IMR-90 (cell line): ENCODE data around the gene CACNA2D4. TPM values are rescaled to one million over a fixed set of nuclear protein-coding genes. Genes with fewer than 3 reads are reported as not detected.

ENCODE experiments used
- ATAC-seq: fragments of 200-7000 bp; cut with Tn5 transposase; 2 replicates; pipeline ENCODE4 v1.9.1; 2020; ENCODE audit warnings: low read depth, mild to moderate bottlenecking, moderate library complexity
- BruUV-seq: library from RNA; stranded (reverse); fragments of 400-500 nt; replicated peaks from 2 replicates; lab custom pipeline; 2021; lab: Mats Ljungman, UMichigan
- CTCF ChIA-PET: fragments of 300-600 bp; formaldehyde crosslinking; extraction: SDS; loops from one replicate; lab custom pipeline; 2021; ENCODE audit warnings: antibody characterized with exemption; lab: Yijun Ruan, JAX
- POLR2A ChIA-PET: fragments of 300-600 bp; sonication (Branson Sonifier 250); formaldehyde crosslinking; loops from one replicate; lab custom pipeline; 2022; ENCODE audit warnings: antibody characterized with exemption; ENCODE audit not compliant: unreplicated experiment; lab: Charles Lee
- DNase-seq: peaks from one replicate; pipeline ENCODE4 v3.0.0; 2013
- H2AFZ ChIP-seq: replicated peaks from 2 replicates; pipeline ENCODE3; 2013; ENCODE audit warnings: low read length, mild to moderate bottlenecking; ENCODE audit not compliant: poor library complexity
- H2AK5ac ChIP-seq: 2 replicates; pipeline ENCODE4 v1.6.1; 2013; ENCODE audit warnings: low read depth, low read length, inconsistent platforms
- H2AK9ac ChIP-seq: replicated peaks from 2 replicates; pipeline ENCODE3; 2013; ENCODE audit warnings: mild to moderate bottlenecking, low read depth, low read length, moderate library complexity; ENCODE audit not compliant: poor library complexity
- H2BK120ac ChIP-seq: 2 replicates; pipeline ENCODE4 v1.6.1; 2013; ENCODE audit warnings: low read depth, low read length, inconsistent platforms
- H2BK15ac ChIP-seq: 3 replicates; pipeline ENCODE4 v1.6.1; 2013; ENCODE audit warnings: low read depth, low read length, inconsistent platforms
- H2BK20ac ChIP-seq: 2 replicates; pipeline ENCODE4 v1.6.1; 2013; ENCODE audit warnings: low read depth, mild to moderate bottlenecking, inconsistent platforms, low read length, moderate library complexity
- H2BK5ac ChIP-seq: 2 replicates; pipeline ENCODE4 v1.6.1; 2013; ENCODE audit warnings: mild to moderate bottlenecking, low read depth, low read length, inconsistent platforms; ENCODE audit not compliant: poor library complexity, severe bottlenecking
- H3K14ac ChIP-seq: replicated peaks from 2 replicates; pipeline ENCODE4 v1.6.1; 2013; ENCODE audit warnings: low read depth, low read length, inconsistent platforms
- H3K18ac ChIP-seq: 2 replicates; pipeline ENCODE4 v1.6.1; 2013; ENCODE audit warnings: low read depth, low read length, control low read depth
- H3K23ac ChIP-seq: 2 replicates; pipeline ENCODE4 v1.6.1; 2013; ENCODE audit warnings: low read depth, low read length, inconsistent platforms
- H3K27ac ChIP-seq: 2 replicates; pipeline ENCODE4 v1.5.1; 2013; ENCODE audit warnings: mild to moderate bottlenecking, control low read depth, low read length; ENCODE audit not compliant: insufficient read depth
- H3K27me3 ChIP-seq: 2 replicates; pipeline ENCODE4 v1.6.1; 2013; ENCODE audit warnings: low read length; ENCODE audit not compliant: control insufficient read depth, insufficient read depth
- H3K36me3 ChIP-seq: 2 replicates; pipeline ENCODE4 v1.6.1; 2013; ENCODE audit warnings: low read length, mixed read lengths; ENCODE audit not compliant: control insufficient read depth, insufficient read depth
- H3K4ac ChIP-seq: 2 replicates; pipeline ENCODE4 v1.6.1; 2013; ENCODE audit warnings: low read depth, low read length, inconsistent platforms
- H3K4me1 ChIP-seq: 2 replicates; pipeline ENCODE4 v1.6.1; 2013; ENCODE audit warnings: low read length, mixed read lengths; ENCODE audit not compliant: control insufficient read depth, insufficient read depth
- H3K4me2 ChIP-seq: 2 replicates; pipeline ENCODE4 v1.6.1; 2013; ENCODE audit warnings: low read depth, mild to moderate bottlenecking, control low read depth, low read length, moderate library complexity
- H3K4me3 ChIP-seq: 2 replicates; pipeline ENCODE4 v1.5.1; 2013; ENCODE audit warnings: low read depth, mild to moderate bottlenecking, control low read depth, low read length, moderate library complexity; ENCODE audit not compliant: insufficient read depth
- H3K56ac ChIP-seq: 2 replicates; pipeline ENCODE4 v1.6.1; 2013; ENCODE audit warnings: low read length, inconsistent platforms; ENCODE audit not compliant: insufficient read depth; ENCODE audit errors: extremely low read depth
- H3K79me1 ChIP-seq, 2 experiments: 2 replicates each; pipeline ENCODE4 v1.6.1; 2013; ENCODE audit warnings: low read length in 2 of 2, inconsistent platforms in 1 of 2, low read depth in 1 of 2
- H3K9ac ChIP-seq: 2 replicates; pipeline ENCODE4 v1.6.1; 2013; ENCODE audit warnings: low read depth, low read length, control low read depth
- H3K9me1 ChIP-seq: 2 replicates; pipeline ENCODE4 v1.6.1; 2013; ENCODE audit warnings: low read length, inconsistent platforms; ENCODE audit not compliant: insufficient read depth
- H3K9me3 ChIP-seq: 2 replicates; pipeline ENCODE4 v1.6.1; 2013; ENCODE audit warnings: low read length; ENCODE audit not compliant: control insufficient read depth, insufficient read depth
- H4K20me1 ChIP-seq: 2 replicates; pipeline ENCODE4 v1.6.1; 2013; ENCODE audit warnings: low read length, inconsistent platforms; ENCODE audit not compliant: insufficient read depth
- H4K5ac ChIP-seq: 2 replicates; pipeline ENCODE4 v1.6.1; 2013; ENCODE audit warnings: mild to moderate bottlenecking, low read depth, low read length, control low read depth
- H4K8ac ChIP-seq, 2 experiments: 2 replicates each; pipeline ENCODE4 v1.6.1; 2013; ENCODE audit warnings: low read depth in 2 of 2, low read length in 2 of 2, control low read depth in 1 of 2, inconsistent platforms in 1 of 2
- H4K91ac ChIP-seq: 2 replicates; pipeline ENCODE4 v1.6.1; 2013; ENCODE audit warnings: low read depth, low read length, inconsistent platforms; ENCODE audit not compliant: insufficient read depth
- BHLHE40 ChIP-seq: fragments of 150-350 bp; IDR thresholded peaks from 2 replicates; pipeline ENCODE4 v1.6.1; 2016; ENCODE audit warnings: mild to moderate bottlenecking, low read depth, low read length
- CEBPB ChIP-seq: IDR thresholded peaks from 2 replicates; pipeline ENCODE4 v1.6.1; 2012; ENCODE audit warnings: low read depth, low read length, improper control_type of control experiment
- ELK1 ChIP-seq: fragments of 150-350 bp; IDR thresholded peaks from 2 replicates; pipeline ENCODE4 v1.6.1; 2016; ENCODE audit warnings: low read depth, mild to moderate bottlenecking, low read length, moderate library complexity, borderline replicate concordance
- FOS ChIP-seq: fragments of 150-350 bp; IDR thresholded peaks from 2 replicates; pipeline ENCODE4 v1.6.1; 2016; ENCODE audit warnings: low read depth, low read length
- MAZ ChIP-seq: IDR thresholded peaks from 2 replicates; pipeline ENCODE4 v1.6.1; 2012; ENCODE audit warnings: low read depth, mild to moderate bottlenecking, low read length, improper control_type of control experiment, moderate library complexity, borderline replicate concordance
- RAD21 ChIP-seq: IDR thresholded peaks from 2 replicates; pipeline ENCODE4 v1.6.1; 2012; ENCODE audit warnings: low read length, improper control_type of control experiment
- WGBS, 2 experiments: methylation state at CpG; one replicate each; pipeline versions ENCODE4 v1.1.5 to v1.1.7; 2013; ENCODE audit warnings: missing lambda C conversion rate in 2 of 2; ENCODE audit not compliant: insufficient read length in 1 of 2; ENCODE audit errors: extremely low coverage in 2 of 2; 5-methylcytosine and 5-hydroxymethylcytosine counted together
- dilution Hi-C: fragments of 300-500 bp; cut with HindIII; formaldehyde crosslinking; loops from one replicate; pipeline ENCODE4 v1.14.3; 2018; ENCODE audit warnings: low sequenced_read_pairs; ENCODE audit not compliant: unreplicated experiment
- in situ Hi-C: fragments of 300-500 bp; cut with MboI; formaldehyde crosslinking; loops from 3 replicates; pipeline ENCODE4 v1.14.3; 2019; ENCODE audit warnings: low sequenced_read_pairs, inconsistent platforms, mixed read lengths
- intact Hi-C: fragments of 100-400 bp; cut with micrococcal nuclease; formaldehyde crosslinking; loops from 2 replicates; pipeline ENCODE4 v1.10.0; 2022
- polyA plus RNA-seq, 3 experiments: library from polyadenylated mRNA; depleted of rRNA; stranded (reverse); fragments of >200 nt; gene quantifications; 2 replicates each; pipeline ENCODE4 v1.2.3, GENCODE V29; 2012; ENCODE audit warnings: low replicate concordance in 1 of 3
- total RNA-seq: library from RNA; depleted of rRNA; stranded (reverse); fragments of >200 nt; gene quantifications from 2 replicates; pipeline ENCODE4 v1.2.3, GENCODE V29; 2012

Gene CACNA2D4
- total and polyA plus RNA-seq, 2 of the 4 experiments (the other 2 are of a cell fraction): 0.18 to 0.22 TPM

GRCh38 chr12:1838205-1838993 is 80.1 kb downstream of the CACNA2D4 start:
- no peaks in the 10 kb centered on the region for H3K4me1 ChIP-seq
- H3K27me3 ChIP-seq: peaks cover 53% of the 10 kb centered on the region
- TF ChIP-seq FOS (no peak), MAZ (no peak), BHLHE40 (no peak), ELK1 (no peak), CEBPB (no peak), RAD21 (no peak)
- CTCF ChIA-PET: no interaction called here
- no peaks in the 10 kb centered on the region for H3K9me1 ChIP-seq
- ATAC-seq: peak; percentile 12; the same call in 1 of the 2 replicates
- no peak overlapping the region for H3K4me3 ChIP-seq
- H2AK9ac ChIP-seq: no peak overlapping the region
- no peak overlapping the region for H4K8ac ChIP-seq
- DNase-seq: no peak
- H2BK20ac ChIP-seq: no peak overlapping the region
- POLR2A ChIA-PET: no interaction called here
- no peak overlapping the region for H2AFZ ChIP-seq
- no TSS peak for BruUV-seq
- H3K4ac ChIP-seq: no peak overlapping the region
- no peak overlapping the region for H3K56ac ChIP-seq
- no peak overlapping the region for H2AK5ac ChIP-seq
- H2BK5ac ChIP-seq: no peak overlapping the region
- H3K9me3 ChIP-seq: no peaks in the 10 kb centered on the region
- H4K20me1 ChIP-seq: no peaks in the 10 kb centered on the region
- no peak overlapping the region for H3K4me2 ChIP-seq
- WGBS, 2 experiments: 85% methylated on average over 2 of the region's 26 CpGs; no CpG with 5 or more reads in 1 of the 2 experiments
- in situ Hi-C loops: no loop called here
- intact Hi-C loops: no loop called here
- no peak overlapping the region for H2BK15ac ChIP-seq
- no peak overlapping the region for H3K18ac ChIP-seq
- H3K36me3 ChIP-seq: no peaks in the 10 kb centered on the region
- no peak overlapping the region for H4K5ac ChIP-seq
- no peak overlapping the region for H3K9ac ChIP-seq
- no peaks in the 10 kb centered on the region for H3K79me1 ChIP-seq
- dilution Hi-C loops: no loop called here
- no peak overlapping the region for H3K23ac ChIP-seq
- no peak overlapping the region for H3K27ac ChIP-seq
- no peak overlapping the region for H2BK120ac ChIP-seq
- no peak overlapping the region for H4K91ac ChIP-seq
- H3K14ac ChIP-seq: no peak overlapping the region
